Measurements from ENCODE around the gene SLC13A3. TPM values are rescaled to one million over a fixed set of nuclear protein-coding genes. Genes with fewer than 3 reads are reported as not detected.

SLC13A3 gene
- total and polyA plus RNA-seq, 2 of the 4 experiments (the other 2 are of a cell fraction) = 2.5 to 4.2 TPM

DNA sequence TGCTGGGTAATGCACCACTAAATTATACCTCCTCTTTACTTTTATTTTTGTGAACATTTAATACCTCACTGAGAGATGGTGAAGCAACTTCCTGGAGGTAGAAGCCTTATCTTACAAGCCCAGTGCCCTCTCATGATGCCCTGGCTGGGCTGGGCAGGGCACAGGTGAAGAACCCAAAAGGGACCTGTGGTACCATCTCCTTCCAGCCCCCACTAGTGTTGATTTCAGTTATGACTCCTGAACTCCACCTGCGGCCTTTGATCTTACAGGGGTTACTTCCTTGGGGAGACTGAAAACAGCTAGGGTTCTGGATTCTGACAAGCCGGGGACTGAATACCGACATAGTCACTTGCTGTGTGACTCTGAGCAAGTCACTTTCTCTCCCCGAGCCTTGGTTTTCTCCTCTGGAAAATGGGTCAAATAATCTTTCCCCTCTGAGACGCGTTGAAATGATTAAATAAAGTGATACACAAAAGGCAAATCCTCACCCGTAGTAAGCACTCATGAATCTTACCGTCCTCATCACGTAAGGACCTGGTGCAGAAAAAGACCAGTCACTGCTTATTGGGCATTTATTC lies 1.2 kb downstream of the SLC13A3 start:
- Histone ChIP-seq H2BK15ac (ENCODE audit: low read depth, low read length) (no peak overlapping the region), H3K27ac (ENCODE audit: insufficient read depth, low read length) (no peak overlapping the region), H3K4me3 (ENCODE audit: insufficient read depth, low read depth, low read length) (no peak overlapping the region), H2AK5ac (ENCODE audit: low read depth, low read length) (no peak overlapping the region), H3K4ac (ENCODE audit: low read depth, low read length) (no peak overlapping the region), H4K8ac (ENCODE audit: low read depth in 2 of 2, low read length in 2 of 2) (no peak overlapping the region), H3K18ac (ENCODE audit: low read depth, low read length) (no peak overlapping the region), H3K27me3 (ENCODE audit: control insufficient read depth, insufficient read depth, low read length) (peaks cover 27% of the 10 kb centered on the region), H3K36me3 (ENCODE audit: control insufficient read depth, insufficient read depth, low read length) (no peaks in the 10 kb centered on the region), H2AK9ac (replicated peaks; ENCODE audit: low read depth, low read length, poor library complexity) (no peak overlapping the region), H2AFZ (replicated peaks; ENCODE audit: low read length, poor library complexity) (no peak overlapping the region), H3K9me1 (ENCODE audit: insufficient read depth, low read length) (no peaks in the 10 kb centered on the region), H3K79me1 (ENCODE audit: low read depth in 1 of 2, low read length in 2 of 2) (no peaks in the 10 kb centered on the region), H3K9me3 (ENCODE audit: control insufficient read depth, insufficient read depth, low read length) (no peaks in the 10 kb centered on the region), H3K4me2 (ENCODE audit: low read depth, low read length) (no peak overlapping the region), H4K5ac (ENCODE audit: low read depth, low read length) (no peak overlapping the region), H3K56ac (ENCODE audit: extremely low read depth, insufficient read depth, low read length) (no peak overlapping the region), H2BK5ac (ENCODE audit: low read depth, low read length, poor library complexity, severe bottlenecking) (no peak overlapping the region), H3K9ac (ENCODE audit: low read depth, low read length) (no peak overlapping the region), H4K20me1 (ENCODE audit: insufficient read depth, low read length) (no peaks in the 10 kb centered on the region), H3K14ac (replicated peaks; ENCODE audit: low read depth, low read length) (no peak overlapping the region), H2BK20ac (ENCODE audit: low read depth, low read length) (no peak overlapping the region), H3K23ac (ENCODE audit: low read depth, low read length) (no peak overlapping the region), H3K4me1 (ENCODE audit: control insufficient read depth, insufficient read depth, low read length) (peaks cover 3% of the 10 kb centered on the region; the same call in 1 of the 2 replicates), H2BK120ac (ENCODE audit: low read depth, low read length) (no peak overlapping the region), H4K91ac (ENCODE audit: insufficient read depth, low read depth, low read length) (no peak overlapping the region)
- 100% methylated on average over 3 of the region's 9 CpGs; no CpG with 5 or more reads in 1 of the 2 experiments for WGBS, 2 experiments (ENCODE audit: extremely low coverage in 2 of 2, insufficient read length in 1 of 2)
- no peak for ATAC-seq (ENCODE audit: low read depth)
- no TSS peak for BruUV-seq (replicated peaks)
- TF ChIP-seq SMC3 (IDR thresholded peaks at IDR 0.05; ENCODE audit: low read depth, low read length) (no peak), POLR2A (IDR thresholded peaks at IDR 0.05; ENCODE audit: low read depth, low read length) (no peak), CTCF (conservative IDR thresholded peaks at IDR 0.05; ENCODE audit: low read depth, low read length) (no peak), RAD21 (IDR thresholded peaks at IDR 0.05; ENCODE audit: low read length) (no peak), RFX5 (IDR thresholded peaks at IDR 0.05; ENCODE audit: low read depth, low read length) (no peak), FOS (IDR thresholded peaks at IDR 0.05; ENCODE audit: low read depth, low read length) (no peak), MAFK (IDR thresholded peaks at IDR 0.05; ENCODE audit: low read depth, low read length) (no peak), CEBPB (IDR thresholded peaks at IDR 0.05; ENCODE audit: low read depth, low read length) (no peak), BHLHE40 (IDR thresholded peaks at IDR 0.05; ENCODE audit: low read depth, low read length) (no peak), NFE2L2 (IDR thresholded peaks at IDR 0.05; ENCODE audit: low read depth, low read length) (no peak), MAZ (IDR thresholded peaks at IDR 0.05; ENCODE audit: borderline replicate concordance, low read depth, low read length) (no peak), RCOR1 (IDR thresholded peaks at IDR 0.05; ENCODE audit: insufficient replicate concordance, low read length) (no peak), CHD1 (IDR thresholded peaks at IDR 0.05; ENCODE audit: low read depth, low read length) (no peak), MXI1 (IDR thresholded peaks at IDR 0.05; ENCODE audit: borderline replicate concordance, low read depth, low read length) (no peak)
- TF ChIP-seq, protein P1, sequence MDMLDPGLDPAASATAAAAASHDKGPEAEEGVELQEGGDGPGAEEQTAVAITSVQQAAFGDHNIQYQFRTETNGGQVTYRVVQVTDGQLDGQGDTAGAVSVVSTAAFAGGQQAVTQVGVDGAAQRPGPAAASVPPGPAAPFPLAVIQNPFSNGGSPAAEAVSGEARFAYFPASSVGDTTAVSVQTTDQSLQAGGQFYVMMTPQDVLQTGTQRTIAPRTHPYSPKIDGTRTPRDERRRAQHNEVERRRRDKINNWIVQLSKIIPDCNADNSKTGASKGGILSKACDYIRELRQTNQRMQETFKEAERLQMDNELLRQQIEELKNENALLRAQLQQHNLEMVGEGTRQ (IDR thresholded peaks at IDR 0.05; ENCODE audit: low read depth, low read length) = no peak
- TF ChIP-seq, protein P2, sequence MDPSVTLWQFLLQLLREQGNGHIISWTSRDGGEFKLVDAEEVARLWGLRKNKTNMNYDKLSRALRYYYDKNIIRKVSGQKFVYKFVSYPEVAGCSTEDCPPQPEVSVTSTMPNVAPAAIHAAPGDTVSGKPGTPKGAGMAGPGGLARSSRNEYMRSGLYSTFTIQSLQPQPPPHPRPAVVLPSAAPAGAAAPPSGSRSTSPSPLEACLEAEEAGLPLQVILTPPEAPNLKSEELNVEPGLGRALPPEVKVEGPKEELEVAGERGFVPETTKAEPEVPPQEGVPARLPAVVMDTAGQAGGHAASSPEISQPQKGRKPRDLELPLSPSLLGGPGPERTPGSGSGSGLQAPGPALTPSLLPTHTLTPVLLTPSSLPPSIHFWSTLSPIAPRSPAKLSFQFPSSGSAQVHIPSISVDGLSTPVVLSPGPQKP (IDR thresholded peaks at IDR 0.05; ENCODE audit: borderline replicate concordance, low read depth, low read length) = no peak
- no peak for DNase-seq
- dilution Hi-C loops (cut with HindIII; ENCODE audit: low sequenced_read_pairs, unreplicated experiment) (no loop called here), intact Hi-C loops (cut with micrococcal nuclease) (loop anchor here (10.0 kb wide), 1 partner anchor 55 kb away; no protein-coding TSS in a partner anchor), in situ Hi-C loops (cut with MboI; ENCODE audit: low sequenced_read_pairs) (no loop called here)
- ChIA-PET CTCF (no interaction called here), POLR2A (ENCODE audit: unreplicated experiment) (no interaction called here)
